HG03175 (cell line): Measurements from ENCODE around the gene UTS2R.
"Not testable (repeated sequence)": the region's sequence is repeated elsewhere in the genome, so short reads cannot be mapped to it uniquely, and the experiment has no call there.

Source experiments
- ATAC-seq: cut with Tn5 transposase; IDR thresholded peaks from one replicate; pipeline ENCODE4 v1.9.1; 2021; ENCODE audit warnings: mild to moderate bottlenecking, moderate library complexity; ENCODE audit not compliant: unreplicated experiment

Gene UTS2R

GRCh38 chr17:82333279-82334171 is 38.0 kb upstream of the UTS2R start, which contains the start of gene SECTM1:
SECTM1 (minus strand) TSS chr17:82333766; CDS start chr17:82327240, 6,526 bp downstream.
- no peak for ATAC-seq

- no peak for ATAC-seq
Observed at GRCh38 chr17:82334204-82334621, 37.4 kb upstream of the UTS2R start.

GRCh38 chr17:82334622-82335394 is 36.8 kb upstream of the UTS2R start:
- no peak for ATAC-seq

- ATAC-seq, result no peak
Observed at GRCh38 chr17:82338858-82339633, 32.5 kb upstream of the UTS2R start.

GRCh38 chr17:82339634-82340580 is 31.7 kb upstream of the UTS2R start:
- ATAC-seq, result no peak

GRCh38 chr17:82342361-82343079 is 29.0 kb upstream of the UTS2R start:
- no peak for ATAC-seq

- ATAC-seq, result no peak
Observed at GRCh38 chr17:82343560-82343959, 28.0 kb upstream of the UTS2R start.

GRCh38 chr17:82344175-82344907 is 27.2 kb upstream of the UTS2R start:
- ATAC-seq, result no peak

- ATAC-seq, result no peak
Observed at GRCh38 chr17:82345151-82345976, 26.2 kb upstream of the UTS2R start.

GRCh38 chr17:82346342-82347300 is 24.9 kb upstream of the UTS2R start:
- ATAC-seq, result no peak

GRCh38 chr17:82347994-82348393 is 23.6 kb upstream of the UTS2R start:
- ATAC-seq, result not testable (repeated sequence)

GRCh38 chr17:82348434-82348833 is 23.1 kb upstream of the UTS2R start:
- ATAC-seq, result no peak

GRCh38 chr17:82348866-82349265 is 22.7 kb upstream of the UTS2R start:
- no peak for ATAC-seq

GRCh38 chr17:82349287-82349701 is 22.3 kb upstream of the UTS2R start:
- ATAC-seq, result no peak

- ATAC-seq, result no peak
Observed at GRCh38 chr17:82350182-82351030, 21.2 kb upstream of the UTS2R start.

- ATAC-seq, result peak; percentile 55
Observed at GRCh38 chr17:82351254-82351712, 20.3 kb upstream of the UTS2R start.
